ENCODE data around the gene SPOCK2.
A peak's percentile ranks its signal among the peaks of the same experiment; 100 is the strongest.

The SPOCK2 gene

GRCh38 chr10:72107325-72108003 lies 19.1 kb upstream of the SPOCK2 start:
- no peak for DNase-seq

GRCh38 chr10:72106896-72107295 lies 18.5 kb upstream of the SPOCK2 start:
- DNase-seq: no peak

GRCh38 chr10:72106154-72106849 lies 18.0 kb upstream of the SPOCK2 start:
- no peak for DNase-seq

GRCh38 chr10:72105710-72106109 lies 17.4 kb upstream of the SPOCK2 start:
- no peak for DNase-seq

GRCh38 chr10:72105098-72105475 lies 16.7 kb upstream of the SPOCK2 start:
- no peak for DNase-seq

- DNase-seq: no peak
These were observed 16.2 kb upstream of the SPOCK2 start for GRCh38 chr10:72104472-72105097.

- no peak for DNase-seq
These were observed 11.2 kb upstream of the SPOCK2 start for GRCh38 chr10:72099600-72099921.

GRCh38 chr10:72098836-72099599 lies 10.7 kb upstream of the SPOCK2 start:
- DNase-seq: no peak

GRCh38 chr10:72098301-72098835 lies 10.0 kb upstream of the SPOCK2 start:
- no peak for DNase-seq

- no peak for DNase-seq
These were observed 9.3 kb upstream of the SPOCK2 start for GRCh38 chr10:72097448-72098300.

- no peak for DNase-seq
These were observed 8.0 kb upstream of the SPOCK2 start for GRCh38 chr10:72096115-72097000.

- DNase-seq: no peak
These were observed 6.8 kb upstream of the SPOCK2 start for GRCh38 chr10:72095195-72095594.

GRCh38 chr10:72094574-72094973 lies 6.2 kb upstream of the SPOCK2 start:
- no peak for DNase-seq

GRCh38 chr10:72093450-72093849 lies 5.1 kb upstream of the SPOCK2 start:
- DNase-seq: no peak

- no peak for DNase-seq
These were observed 4.6 kb upstream of the SPOCK2 start for GRCh38 chr10:72092987-72093386.

- DNase-seq: no peak
These were observed 4.0 kb upstream of the SPOCK2 start for GRCh38 chr10:72092171-72092924.

GRCh38 chr10:72090326-72090725 lies 2.0 kb upstream of the SPOCK2 start:
- no peak for DNase-seq

GRCh38 chr10:72089618-72090017 lies 1.3 kb upstream of the SPOCK2 start:
- DNase-seq: no peak

GRCh38 chr10:72088889-72089575 lies 681 bp upstream of the SPOCK2 start:
- DNase-seq: peak; percentile 32

Measured in activated gamma-delta T cell (primary cell).